ENCODE data around the gene DMKN. TPM values are rescaled to one million over a fixed set of nuclear protein-coding genes. Genes with fewer than 3 reads are reported as not detected.

Gene DMKN
- total RNA-seq, 3 donors from 2014 or later (not counting 1 experiment from before 2014, with no cell fraction given) = 10.7 to 15.3 (median 11.3) TPM

- no peaks in the 10 kb centered on the region for H3K36me3 ChIP-seq (ENCODE audit: control insufficient read depth, insufficient read depth, low read length)
- Mint-ChIP-seq H3K27me3 (ENCODE audit: low read depth in 2 of 2) (peaks cover 0 to 2% of the 10 kb centered on the region in 2 donors), H3K4me1 (no peaks in the 10 kb centered on the region), H3K36me3 (no peaks in the 10 kb centered on the region), H3K4me3 (no peak overlapping the region), H3K27ac (no peak overlapping the region), H3K9me3 (no peaks in the 10 kb centered on the region)
- intact Hi-C loops (cut with micrococcal nuclease) = no loop called here
- WGBS (ENCODE audit: insufficient coverage) = no CpG with 5 or more reads among the region's 4 CpGs
- no peaks in the 10 kb centered on the region for H3K9me3 ChIP-seq (ENCODE audit: control insufficient read depth, insufficient read depth, low read length)
- DNase-seq = no peak
- H3K27me3 ChIP-seq (ENCODE audit: control insufficient read depth, insufficient read depth, low read length) = no peaks in the 10 kb centered on the region
- no peaks in the 10 kb centered on the region for H3K4me1 ChIP-seq (ENCODE audit: control insufficient read depth, insufficient read depth, low read length)
- no peak for ATAC-seq
- no peak overlapping the region for H3K27ac ChIP-seq (ENCODE audit: low read length)
- TF ChIP-seq CTCF (IDR thresholded peaks at IDR 0.05) = no peak
- H3K4me3 ChIP-seq (ENCODE audit: low read length) = no peak overlapping the region
These were observed 10.7 kb downstream of the DMKN start for GRCh38 chr19:35502751-35503150.

DNA sequence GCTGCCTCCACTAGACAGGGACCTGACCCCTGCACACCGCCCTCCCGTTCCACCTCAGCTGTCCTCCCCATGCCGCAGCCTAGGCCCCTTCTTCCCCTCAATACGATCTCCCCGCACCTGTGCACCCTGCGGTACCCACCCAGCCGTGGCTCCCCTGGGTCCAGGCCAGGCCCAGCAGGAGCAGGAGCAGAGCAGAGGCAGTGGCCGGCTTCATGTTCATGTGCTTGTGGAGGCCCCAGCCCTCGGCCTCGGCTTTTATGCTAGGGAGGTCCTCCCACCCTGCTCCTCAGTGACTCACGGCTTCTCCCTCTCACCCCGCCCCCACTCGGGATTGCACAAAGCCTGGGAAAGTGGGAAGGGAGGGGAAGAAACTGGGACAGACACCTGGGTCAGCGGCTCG lies 11.8 kb downstream of the DMKN start:
- H3K9me3 Mint-ChIP-seq = no peaks in the 10 kb centered on the region
- H3K27ac Mint-ChIP-seq = no peak overlapping the region
- TF ChIP-seq CTCF (IDR thresholded peaks at IDR 0.05) = no peak
- Histone ChIP-seq H3K36me3 (ENCODE audit: control insufficient read depth, insufficient read depth, low read length) (no peaks in the 10 kb centered on the region), H3K4me3 (ENCODE audit: low read length) (no peak overlapping the region), H3K27ac (ENCODE audit: low read length) (no peak overlapping the region), H3K4me1 (ENCODE audit: control insufficient read depth, insufficient read depth, low read length) (no peaks in the 10 kb centered on the region), H3K9me3 (ENCODE audit: control insufficient read depth, insufficient read depth, low read length) (no peaks in the 10 kb centered on the region), H3K27me3 (ENCODE audit: control insufficient read depth, insufficient read depth, low read length) (no peaks in the 10 kb centered on the region)
- WGBS (ENCODE audit: insufficient coverage) = 92% methylated on average over 11 of the region's 15 CpGs
- H3K36me3 Mint-ChIP-seq = no peaks in the 10 kb centered on the region
- peaks cover 0 to 2% of the 10 kb centered on the region in 2 donors for H3K27me3 Mint-ChIP-seq (ENCODE audit: low read depth in 2 of 2)
- H3K4me1 Mint-ChIP-seq = no peaks in the 10 kb centered on the region
- ATAC-seq (no peak), DNase-seq (no peak)
- no peak overlapping the region for H3K4me3 Mint-ChIP-seq
- intact Hi-C loops (cut with micrococcal nuclease) = no loop called here

DNA sequence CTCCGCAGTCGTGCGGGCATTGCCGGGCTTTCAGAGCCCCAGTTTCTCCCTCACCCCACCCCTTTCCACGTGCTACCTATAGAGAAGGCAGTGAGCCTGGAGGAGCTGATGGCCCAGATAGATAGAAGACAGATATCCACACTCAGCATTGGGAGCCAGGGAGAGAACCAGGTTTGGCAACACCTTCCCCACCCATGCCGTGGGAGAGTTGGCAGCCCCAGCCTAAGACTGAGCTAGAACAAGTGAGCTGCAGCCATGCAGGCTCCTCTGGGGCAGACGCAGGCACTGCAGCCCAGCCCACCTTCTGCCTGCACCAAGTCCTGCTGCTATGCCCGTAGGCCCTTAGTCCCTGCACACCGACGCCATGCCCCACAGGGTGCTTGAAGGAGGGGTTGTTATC lies 12.8 kb downstream of the DMKN start:
- no peak for TF ChIP-seq CTCF (IDR thresholded peaks at IDR 0.05)
- Mint-ChIP-seq H3K27me3 (ENCODE audit: low read depth in 2 of 2) (peaks cover 0 to 2% of the 10 kb centered on the region in 2 donors), H3K4me1 (peaks cover 0 to under 1% of the 10 kb centered on the region in 2 donors), H3K27ac (no peak overlapping the region), H3K36me3 (no peaks in the 10 kb centered on the region), H3K4me3 (no peak overlapping the region), H3K9me3 (no peaks in the 10 kb centered on the region)
- DNase-seq = no peak
- WGBS (ENCODE audit: insufficient coverage) = 88% methylated on average over 7 of the region's 10 CpGs
- no peak for ATAC-seq
- Histone ChIP-seq H3K36me3 (ENCODE audit: control insufficient read depth, insufficient read depth, low read length) (no peaks in the 10 kb centered on the region), H3K27ac (ENCODE audit: low read length) (no peak overlapping the region), H3K27me3 (ENCODE audit: control insufficient read depth, insufficient read depth, low read length) (no peaks in the 10 kb centered on the region), H3K4me3 (ENCODE audit: low read length) (no peak overlapping the region), H3K4me1 (ENCODE audit: control insufficient read depth, insufficient read depth, low read length) (no peaks in the 10 kb centered on the region), H3K9me3 (ENCODE audit: control insufficient read depth, insufficient read depth, low read length) (no peaks in the 10 kb centered on the region)
- intact Hi-C loops (cut with micrococcal nuclease) = no loop called here

- Mint-ChIP-seq H3K4me1 (peaks cover 0 to 10% of the 10 kb centered on the region in 2 donors), H3K36me3 (no peaks in the 10 kb centered on the region), H3K9me3 (no peaks in the 10 kb centered on the region), H3K4me3 (no peak overlapping the region), H3K27me3 (ENCODE audit: low read depth in 2 of 2) (peaks cover 0 to 5% of the 10 kb centered on the region in 2 donors), H3K27ac (no peak overlapping the region)
- no peak overlapping the region for H3K27ac ChIP-seq (ENCODE audit: low read length)
- no peaks in the 10 kb centered on the region for H3K36me3 ChIP-seq (ENCODE audit: control insufficient read depth, insufficient read depth, low read length)
- DNase-seq = no peak
- no peak overlapping the region for H3K4me3 ChIP-seq (ENCODE audit: low read length)
- H3K27me3 ChIP-seq (ENCODE audit: control insufficient read depth, insufficient read depth, low read length) = no peaks in the 10 kb centered on the region
- intact Hi-C loops (cut with micrococcal nuclease) = no loop called here
- 80% methylated on average over 9 of the region's 9 CpGs for WGBS (ENCODE audit: insufficient coverage)
- TF ChIP-seq CTCF (IDR thresholded peaks at IDR 0.05) = no peak
- ATAC-seq = no peak
- no peaks in the 10 kb centered on the region for H3K9me3 ChIP-seq (ENCODE audit: control insufficient read depth, insufficient read depth, low read length)
- H3K4me1 ChIP-seq (ENCODE audit: control insufficient read depth, insufficient read depth, low read length) = peaks cover 8% of the 10 kb centered on the region
These were observed 14.4 kb downstream of the DMKN start for GRCh38 chr19:35498984-35499527.

Data from natural killer cell (primary cell).